Liver (tissue), 3 donors: ENCODE results near the gene TFAP2A.

Experiments used
- FOXA1 ChIP-seq: IDR thresholded peaks from 2 replicates; pipeline ENCODE4 v1.6.1; 2016; ENCODE audit warnings: antibody characterized with exemption
- GABPA ChIP-seq, 2 donors: IDR thresholded peaks in 1 of 2; conservative IDR thresholded peaks in 1 of 2; 2 replicates each; pipeline ENCODE4 v1.6.1; 2016; ENCODE audit warnings: antibody characterized with exemption in 2 of 2, mild to moderate bottlenecking in 1 of 2, moderate library complexity in 1 of 2
- JUND ChIP-seq, 2 donors: IDR thresholded peaks; 2 replicates each; pipeline ENCODE4 v1.6.1; 2016; ENCODE audit warnings: antibody characterized with exemption in 2 of 2
- RAD21 ChIP-seq, 2 donors: IDR thresholded peaks; 2 replicates each; pipeline ENCODE4 v1.6.1; 2016; ENCODE audit warnings: antibody characterized with exemption in 2 of 2, mild to moderate bottlenecking in 2 of 2
- SP1 ChIP-seq: IDR thresholded peaks from 2 replicates; pipeline ENCODE4 v1.6.1; 2018; ENCODE audit warnings: antibody characterized with exemption, mild to moderate bottlenecking
- TAF1 ChIP-seq: conservative IDR thresholded peaks from 2 replicates; pipeline ENCODE4 v1.6.1; 2016; ENCODE audit warnings: antibody characterized with exemption, mild to moderate bottlenecking
- TF ChIP-seq, protein P1 (sequence below): fragments of 150-350 bp; IDR thresholded peaks from 2 replicates; pipeline ENCODE4 v1.5.1; 2017; ENCODE audit warnings: improper control_type of control experiment, low read depth, low read length; ENCODE audit not compliant: missing input control
- donor health status: healthy.
- donor health status: healthy.

DNA sequence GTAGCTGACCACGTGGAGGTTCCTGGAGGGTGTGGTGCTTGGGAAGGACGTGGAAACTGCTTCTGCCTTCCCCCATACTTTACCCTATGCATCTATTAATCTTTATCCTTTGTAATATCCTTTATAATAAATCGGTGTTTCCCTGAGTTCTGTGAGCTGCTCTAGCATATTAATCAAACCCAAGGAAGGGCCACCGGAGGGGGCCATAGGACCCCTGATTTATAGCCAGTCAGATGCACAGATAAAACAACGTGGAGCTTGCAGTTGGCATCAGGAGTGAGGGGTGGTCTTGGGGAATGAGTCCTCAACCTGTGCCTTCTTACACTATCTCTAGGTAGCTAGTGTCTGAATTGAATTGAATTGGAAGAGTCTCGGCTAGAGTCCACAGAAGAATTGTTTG lies 36.5 kb upstream of the TFAP2A start:
- TF ChIP-seq SP1 (no peak), TAF1 (no peak), GABPA (IDR thresholded peaks at IDR 0.05 in 1 of 2, conservative IDR thresholded peaks at IDR 0.05 in 1 of 2) (no peak), FOXA1 (no peak), JUND (IDR thresholded peaks at IDR 0.05) (no peak), RAD21 (IDR thresholded peaks at IDR 0.05) (no peak)
- TF ChIP-seq, protein P1, sequence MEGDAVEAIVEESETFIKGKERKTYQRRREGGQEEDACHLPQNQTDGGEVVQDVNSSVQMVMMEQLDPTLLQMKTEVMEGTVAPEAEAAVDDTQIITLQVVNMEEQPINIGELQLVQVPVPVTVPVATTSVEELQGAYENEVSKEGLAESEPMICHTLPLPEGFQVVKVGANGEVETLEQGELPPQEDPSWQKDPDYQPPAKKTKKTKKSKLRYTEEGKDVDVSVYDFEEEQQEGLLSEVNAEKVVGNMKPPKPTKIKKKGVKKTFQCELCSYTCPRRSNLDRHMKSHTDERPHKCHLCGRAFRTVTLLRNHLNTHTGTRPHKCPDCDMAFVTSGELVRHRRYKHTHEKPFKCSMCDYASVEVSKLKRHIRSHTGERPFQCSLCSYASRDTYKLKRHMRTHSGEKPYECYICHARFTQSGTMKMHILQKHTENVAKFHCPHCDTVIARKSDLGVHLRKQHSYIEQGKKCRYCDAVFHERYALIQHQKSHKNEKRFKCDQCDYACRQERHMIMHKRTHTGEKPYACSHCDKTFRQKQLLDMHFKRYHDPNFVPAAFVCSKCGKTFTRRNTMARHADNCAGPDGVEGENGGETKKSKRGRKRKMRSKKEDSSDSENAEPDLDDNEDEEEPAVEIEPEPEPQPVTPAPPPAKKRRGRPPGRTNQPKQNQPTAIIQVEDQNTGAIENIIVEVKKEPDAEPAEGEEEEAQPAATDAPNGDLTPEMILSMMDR = no peak
